Mesodermal cell (in vitro differentiated cells): ENCODE data around the gene TRAPPC1.

Experiments used
- H3K27ac ChIP-seq: 2 replicates; pipeline ENCODE4 v1.7.0; 2013; ENCODE audit warnings: mild to moderate bottlenecking, low read depth, low read length, moderate library complexity; ENCODE audit not compliant: severe bottlenecking
- H3K36me3 ChIP-seq: 2 replicates; pipeline ENCODE4 v1.7.1; 2013; ENCODE audit warnings: mild to moderate bottlenecking, low read length, moderate library complexity; ENCODE audit not compliant: control insufficient read depth, insufficient read depth
- H3K4me1 ChIP-seq: one replicate; pipeline ENCODE4 v1.7.1; 2013; ENCODE audit warnings: mild to moderate bottlenecking, low read length; ENCODE audit not compliant: insufficient read depth, control insufficient read depth, poor library complexity, severe bottlenecking
- H3K4me3 ChIP-seq: 2 replicates; pipeline ENCODE4 v1.7.0; 2013; ENCODE audit warnings: low read length, control low read depth, mild to moderate bottlenecking; ENCODE audit not compliant: insufficient read depth, poor library complexity, severe bottlenecking; ENCODE audit errors: extremely low read depth
- H3K9me3 ChIP-seq: 2 replicates; pipeline ENCODE4 v1.7.1; 2013; ENCODE audit warnings: mild to moderate bottlenecking, low read length, moderate library complexity; ENCODE audit not compliant: control insufficient read depth
- WGBS, 2 experiments: methylation state at CpG; one replicate each; pipeline ENCODE4 v1.1.5; 2013; ENCODE audit warnings: missing lambda C conversion rate in 2 of 2; ENCODE audit not compliant: insufficient coverage in 2 of 2; 5-methylcytosine and 5-hydroxymethylcytosine counted together

TRAPPC1 gene

DNA sequence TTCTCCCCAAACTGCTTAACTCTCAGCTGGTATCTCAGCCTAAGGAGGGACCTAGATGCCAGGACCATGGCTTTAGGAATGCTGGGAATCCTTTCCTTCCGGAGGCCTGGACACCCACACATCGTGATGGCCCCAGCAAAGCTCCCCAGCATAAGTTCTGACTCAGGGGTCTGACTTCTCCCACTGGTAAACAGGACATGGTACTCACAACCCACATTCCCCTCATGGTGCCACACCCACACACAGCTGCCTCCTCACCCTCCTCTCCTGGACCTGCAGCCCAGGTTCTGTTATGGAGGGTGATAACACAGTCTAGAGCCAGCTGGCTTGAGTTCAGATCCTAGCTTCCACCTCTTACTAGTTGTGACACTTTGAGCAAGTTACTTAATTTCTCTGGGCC, 14.9 kb downstream of the TRAPPC1 start:
- Histone ChIP-seq H3K4me1 (peaks cover 13% of the 10 kb centered on the region), H3K36me3 (peaks cover 5% of the 10 kb centered on the region), H3K27ac (peak overlapping the region; percentile 66), H3K4me3 (peak overlapping the region; percentile 52), H3K9me3 (no peaks in the 10 kb centered on the region)
- WGBS, 2 experiments = 78 to 82% methylated on average over 2 of the region's 2 CpGs

DNA sequence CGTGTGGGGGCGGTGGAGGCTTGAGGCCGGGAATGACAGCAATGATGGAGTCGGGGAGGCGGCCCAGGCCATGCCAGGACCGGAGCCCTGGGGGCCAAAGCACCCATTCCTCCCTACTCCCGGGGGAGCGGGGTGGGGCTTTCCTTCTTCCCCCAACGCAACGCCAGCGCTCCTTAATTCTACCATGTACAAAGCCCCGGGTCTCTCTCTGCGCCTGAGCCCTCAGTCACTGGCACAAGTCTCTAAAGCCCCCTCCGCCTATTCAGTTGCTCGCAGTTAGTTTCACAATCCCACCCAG, 15.4 kb downstream of the TRAPPC1 start:
- Histone ChIP-seq H3K27ac (peak overlapping the region; percentile 66), H3K4me1 (peaks cover 13% of the 10 kb centered on the region), H3K36me3 (peaks cover 10% of the 10 kb centered on the region), H3K4me3 (peak overlapping the region; percentile 52), H3K9me3 (no peaks in the 10 kb centered on the region)
- WGBS, 2 experiments = 58 to 59% methylated on average over 12 to 15 of the region's 15 CpGs

DNA sequence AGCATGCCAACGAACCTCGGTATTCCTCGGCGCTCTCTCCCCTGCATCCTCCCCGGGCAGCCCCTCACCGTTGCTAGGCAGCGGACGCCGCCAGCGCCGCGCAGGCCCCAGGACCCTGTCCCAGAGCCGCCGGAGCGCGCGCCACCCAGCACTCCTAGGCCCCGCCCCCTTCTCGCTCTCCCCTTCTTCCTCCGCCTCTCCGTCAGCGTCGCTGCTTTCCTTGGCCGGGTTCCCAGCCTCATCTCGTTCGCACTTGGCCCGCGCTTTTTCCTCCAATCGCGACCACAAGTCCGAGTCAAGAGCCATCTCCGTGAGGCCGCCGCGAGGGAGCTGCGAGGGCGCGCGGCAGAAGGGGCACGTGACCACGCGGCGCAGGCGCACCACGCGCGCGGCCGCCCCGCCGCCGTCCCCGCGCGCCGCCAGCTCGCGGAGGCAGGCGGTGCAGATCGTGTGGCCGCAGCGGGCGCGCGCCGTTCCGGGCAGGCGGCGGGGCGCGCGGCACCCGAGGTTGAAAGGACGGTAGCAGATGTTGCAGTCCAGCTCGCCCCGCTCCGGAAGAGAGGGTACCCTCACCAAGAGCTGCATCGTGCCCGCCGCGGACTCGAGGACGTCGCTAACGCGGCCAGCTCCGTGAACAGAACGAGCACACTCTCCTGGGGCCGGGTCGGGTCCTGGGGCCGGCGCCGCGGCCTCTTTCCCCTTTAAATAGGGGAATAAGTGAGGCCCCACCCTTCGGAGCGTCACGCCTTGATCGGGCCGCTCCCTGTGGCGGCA, 15.9 kb downstream of the TRAPPC1 start, which contains the start of gene RNF227:
Gene RNF227 (minus strand): TSS at position 679 of the 774 bp plus-strand sequence. CDS start 94 bp downstream, at position 585.
- WGBS, 2 experiments = 1% methylated on average over 90 to 95 of the region's 100 CpGs
- Histone ChIP-seq H3K36me3 (peaks cover 13% of the 10 kb centered on the region), H3K9me3 (no peaks in the 10 kb centered on the region), H3K4me1 (peaks cover 13% of the 10 kb centered on the region), H3K27ac (peak within 1 kb of the TSS; percentile 84), H3K4me3 (peak within 1 kb of the TSS; percentile 52)

DNA sequence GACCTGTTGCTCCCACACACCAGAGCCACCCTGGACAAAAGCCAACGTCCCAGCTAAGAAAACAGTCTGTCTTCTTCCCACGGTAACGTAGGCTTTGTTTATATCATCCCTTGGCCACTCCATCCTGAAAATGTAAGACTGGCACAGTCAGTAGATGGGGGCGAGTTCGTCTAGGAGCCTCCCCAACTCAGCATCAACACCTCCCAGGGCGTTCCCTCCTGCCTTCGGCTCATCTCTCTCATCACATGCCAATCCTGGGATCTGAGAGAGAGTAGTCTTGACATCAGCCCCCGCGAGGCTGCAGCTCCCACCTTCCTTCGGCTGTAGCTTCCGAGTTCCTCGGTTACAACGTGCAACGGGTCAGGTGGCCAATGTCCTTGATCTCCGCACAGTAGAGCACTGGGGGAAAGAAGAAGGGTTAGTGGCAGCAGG, 16.6 kb downstream of the TRAPPC1 start:
- Histone ChIP-seq H3K4me3 (peak overlapping the region; percentile 52), H3K36me3 (peaks cover 19% of the 10 kb centered on the region), H3K27ac (peak overlapping the region; percentile 84), H3K4me1 (peaks cover 13% of the 10 kb centered on the region), H3K9me3 (no peaks in the 10 kb centered on the region)
- WGBS, 2 experiments = 11 to 26% methylated on average over 5 to 10 of the region's 15 CpGs

DNA sequence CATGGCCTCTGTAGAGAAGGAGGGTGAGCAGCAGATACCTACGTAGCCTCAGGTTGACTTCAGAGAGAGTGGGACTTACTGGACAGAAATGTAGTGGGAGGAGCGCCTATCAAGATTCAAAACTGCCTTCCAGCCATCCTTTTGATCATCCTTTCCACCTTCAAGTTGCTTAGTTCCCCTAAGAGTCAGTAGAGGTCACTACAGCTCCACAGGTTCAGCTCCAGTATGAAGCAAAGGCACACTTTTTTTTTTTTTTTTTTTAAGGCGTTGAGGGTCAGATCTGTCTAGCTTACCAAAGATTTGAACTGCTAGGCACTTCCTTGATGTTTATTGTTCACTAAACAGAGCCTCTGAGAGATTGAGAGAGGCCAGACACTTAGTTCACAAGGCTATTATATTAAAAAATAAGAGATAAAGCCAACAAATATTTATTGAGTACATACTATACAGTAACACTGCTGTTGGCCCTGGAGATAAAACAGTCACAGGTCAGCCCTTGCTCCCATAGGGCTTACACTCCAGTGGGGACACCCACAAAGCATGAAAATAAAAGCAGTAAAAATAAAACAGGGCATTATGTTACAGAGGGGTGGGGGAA, 18.7 kb downstream of the TRAPPC1 start:
- Histone ChIP-seq H3K9me3 (no peaks in the 10 kb centered on the region), H3K27ac (no peak overlapping the region), H3K36me3 (peaks cover 40% of the 10 kb centered on the region), H3K4me1 (peaks cover 13% of the 10 kb centered on the region), H3K4me3 (no peak overlapping the region)
- 61 to 63% methylated on average over 2 of the region's 3 CpGs for WGBS, 2 experiments

DNA sequence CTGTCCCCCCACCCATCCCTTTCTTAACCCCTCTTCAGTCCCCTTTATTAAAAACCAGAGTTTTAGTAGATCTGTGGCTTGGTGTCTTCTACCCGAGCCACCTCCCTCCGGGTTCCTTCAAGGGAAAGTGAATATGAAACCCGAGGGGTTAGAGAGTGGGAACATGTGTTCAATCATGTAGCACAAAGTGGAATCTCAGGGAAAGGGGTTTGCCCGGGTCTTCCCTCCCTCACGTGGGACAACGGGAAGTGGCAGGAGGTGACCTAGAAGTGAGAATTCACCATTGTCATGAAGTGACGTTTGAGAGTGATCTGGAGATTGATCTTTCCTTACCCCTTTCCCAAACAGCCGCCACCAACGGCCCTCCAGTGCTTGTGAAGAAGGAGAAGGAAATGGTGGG, 20.6 kb downstream of the TRAPPC1 start:
- H3K27ac ChIP-seq = no peak overlapping the region
- H3K36me3 ChIP-seq = peaks cover 59% of the 10 kb centered on the region
- WGBS, 2 experiments = 91 to 100% methylated on average over 5 of the region's 9 CpGs
- H3K4me1 ChIP-seq = peaks cover 7% of the 10 kb centered on the region
- no peaks in the 10 kb centered on the region for H3K9me3 ChIP-seq
- H3K4me3 ChIP-seq = no peak overlapping the region

DNA sequence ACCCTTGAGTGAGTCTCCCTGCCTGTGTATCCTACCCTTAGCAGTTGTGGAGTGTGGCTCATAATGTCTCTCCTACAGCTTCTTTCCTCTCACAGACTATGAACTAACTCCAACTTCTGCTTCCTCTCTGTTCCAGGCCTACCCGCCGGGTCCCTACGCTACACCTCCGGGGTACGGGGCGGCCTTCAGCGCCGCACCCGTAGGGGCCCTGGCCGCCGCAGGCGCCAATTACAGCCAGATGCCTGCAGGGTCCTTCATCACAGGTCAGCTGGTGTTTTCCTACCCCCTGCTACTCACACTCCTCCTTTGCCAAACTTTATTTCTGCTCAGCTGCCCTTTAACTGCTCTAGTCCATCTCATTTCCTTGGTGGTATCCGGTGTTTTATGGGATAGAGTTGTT, 21.0 kb downstream of the TRAPPC1 start:
- H3K27ac ChIP-seq = no peak overlapping the region
- no peak overlapping the region for H3K4me3 ChIP-seq
- H3K36me3 ChIP-seq = peaks cover 63% of the 10 kb centered on the region
- 89 to 98% methylated on average over 12 of the region's 13 CpGs for WGBS, 2 experiments
- peaks cover 5% of the 10 kb centered on the region for H3K4me1 ChIP-seq
- no peaks in the 10 kb centered on the region for H3K9me3 ChIP-seq

DNA sequence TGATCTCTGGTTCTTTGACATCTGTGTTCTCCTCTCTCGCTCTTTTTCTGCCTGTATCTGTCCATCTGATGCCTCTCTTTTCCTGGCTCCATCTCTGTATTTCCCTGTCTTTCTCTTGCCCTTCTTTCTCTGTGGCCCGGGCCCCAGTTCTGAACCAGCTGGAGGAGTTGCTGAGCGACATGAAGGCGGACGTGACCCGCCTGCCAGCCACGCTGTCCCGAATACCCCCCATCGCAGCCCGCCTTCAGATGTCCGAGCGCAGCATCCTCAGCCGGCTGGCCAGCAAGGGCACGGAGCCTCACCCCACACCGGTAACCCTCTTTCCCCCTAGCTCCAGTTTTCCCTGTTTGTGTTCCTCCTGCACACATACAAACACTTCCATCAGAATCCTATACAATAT, 21.5 kb downstream of the TRAPPC1 start:
- Histone ChIP-seq H3K36me3 (peaks cover 67% of the 10 kb centered on the region), H3K4me3 (no peak overlapping the region), H3K4me1 (peaks cover 5% of the 10 kb centered on the region), H3K9me3 (no peaks in the 10 kb centered on the region), H3K27ac (no peak overlapping the region)
- 95 to 99% methylated on average over 13 to 15 of the region's 15 CpGs for WGBS, 2 experiments

DNA sequence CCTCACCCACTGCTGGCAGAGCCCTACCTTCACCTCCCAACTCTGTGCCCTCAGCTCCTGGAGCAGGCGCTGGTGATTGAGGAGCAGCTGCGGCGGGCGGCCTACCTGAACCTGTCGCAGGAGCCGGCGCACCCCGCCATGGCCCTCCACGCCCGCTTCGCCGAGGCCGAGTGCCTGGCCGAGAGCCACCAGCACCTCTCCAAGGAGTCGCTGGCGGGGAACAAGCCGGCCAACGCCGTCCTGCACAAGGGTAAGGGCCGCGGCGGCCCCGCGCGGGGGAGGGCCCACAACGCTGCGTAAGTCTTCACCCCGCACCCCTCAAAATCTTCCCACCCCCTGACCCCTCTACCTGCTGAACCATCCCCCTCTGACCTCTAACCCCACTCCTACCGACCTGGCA, 22.7 kb downstream of the TRAPPC1 start:
- H3K27ac ChIP-seq = no peak overlapping the region
- peaks cover 79% of the 10 kb centered on the region for H3K36me3 ChIP-seq
- H3K4me3 ChIP-seq = no peak overlapping the region
- 95 to 98% methylated on average over 20 to 25 of the region's 29 CpGs for WGBS, 2 experiments
- no peaks in the 10 kb centered on the region for H3K4me1 ChIP-seq
- H3K9me3 ChIP-seq = no peaks in the 10 kb centered on the region

DNA sequence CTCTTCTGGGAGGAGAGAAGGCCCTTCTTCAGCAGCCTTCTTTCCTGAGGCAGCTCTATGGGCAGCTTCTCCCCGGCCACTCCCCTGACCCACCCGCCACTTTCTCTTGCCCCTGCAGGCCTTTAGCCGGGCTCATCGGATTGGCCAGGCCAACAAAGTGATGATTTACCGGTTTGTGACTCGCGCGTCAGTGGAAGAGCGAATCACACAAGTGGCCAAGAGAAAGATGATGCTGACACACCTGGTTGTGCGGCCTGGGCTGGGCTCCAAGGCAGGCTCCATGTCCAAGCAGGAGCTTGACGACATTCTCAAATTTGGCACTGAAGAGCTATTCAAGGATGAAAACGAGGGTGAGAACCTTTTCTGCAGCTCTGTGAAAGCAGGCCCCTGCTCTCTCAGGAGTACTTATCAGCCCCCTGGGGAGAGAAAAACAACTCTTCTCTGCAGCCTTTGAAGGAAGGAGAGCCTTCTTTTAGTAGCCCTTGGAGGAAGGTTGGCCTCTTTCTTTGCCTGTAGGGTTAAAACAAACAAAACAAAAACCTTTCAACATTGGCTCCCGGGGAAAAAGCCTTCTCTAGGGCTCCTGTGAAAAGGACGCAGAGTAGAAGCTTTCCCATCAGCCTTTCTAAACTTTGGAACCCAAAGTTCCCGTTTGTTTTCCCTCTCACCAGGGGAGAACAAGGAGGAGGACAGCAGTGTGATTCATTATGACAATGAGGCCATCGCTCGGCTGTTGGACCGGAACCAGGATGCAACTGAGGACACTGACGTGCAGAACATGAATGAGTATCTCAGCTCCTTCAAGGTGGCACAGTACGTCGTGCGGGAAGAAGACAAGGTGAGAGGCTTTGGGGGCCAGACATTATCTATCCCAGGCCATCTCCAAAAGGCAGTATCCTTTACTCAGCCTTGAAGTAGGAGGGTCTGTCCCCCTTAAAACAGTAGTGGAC, 28.3 kb downstream of the TRAPPC1 start:
- H3K9me3 ChIP-seq = no peaks in the 10 kb centered on the region
- no peak overlapping the region for H3K27ac ChIP-seq
- no peak overlapping the region for H3K4me3 ChIP-seq
- 77 to 84% methylated on average over 17 to 19 of the region's 22 CpGs for WGBS, 2 experiments
- peaks cover 99% of the 10 kb centered on the region for H3K36me3 ChIP-seq
- H3K4me1 ChIP-seq = no peaks in the 10 kb centered on the region
